Loucy (cell line): ENCODE results near the gene DYNLT3.

Experiments used
- H2AFZ ChIP-seq: fragments of 200-600 bp; sonication (generic); 2 replicates; pipeline ENCODE4 v1.6.0; 2016; ENCODE audit warnings: antibody characterized with exemption, mild to moderate bottlenecking, low read length, moderate library complexity
- H3F3A ChIP-seq: fragments of 200-600 bp; 2 replicates; pipeline ENCODE4 v1.6.0; 2016; ENCODE audit warnings: antibody characterized with exemption, low read depth, mild to moderate bottlenecking
- H3K27me3 ChIP-seq: fragments of 200-600 bp; sonication (generic); 2 replicates; pipeline ENCODE4 v1.6.1; 2014; ENCODE audit warnings: low read length, mild to moderate bottlenecking; ENCODE audit not compliant: insufficient read depth, poor library complexity, severe bottlenecking
- H3K36me3 ChIP-seq: fragments of 200-600 bp; sonication (generic); 2 replicates; pipeline ENCODE4 v1.6.1; 2016; ENCODE audit warnings: low read length; ENCODE audit not compliant: insufficient read depth
- H3K4me1 ChIP-seq: fragments of 200-600 bp; sonication (generic); 2 replicates; pipeline ENCODE4 v1.5.1; 2014; ENCODE audit warnings: low read length, mild to moderate bottlenecking; ENCODE audit not compliant: insufficient read depth, poor library complexity, severe bottlenecking
- H3K4me2 ChIP-seq: fragments of 200-600 bp; sonication (generic); 2 replicates; pipeline ENCODE4 v1.6.0; 2014; ENCODE audit warnings: antibody characterized with exemption, low read length, low read depth, mild to moderate bottlenecking; ENCODE audit not compliant: poor library complexity, severe bottlenecking
- H3K4me3 ChIP-seq: fragments of 200-600 bp; sonication (generic); 2 replicates; pipeline ENCODE4 v1.5.1; 2014; ENCODE audit warnings: low read length, mild to moderate bottlenecking, mixed read lengths; ENCODE audit not compliant: poor library complexity, severe bottlenecking
- H3K79me2 ChIP-seq: fragments of 200-600 bp; sonication (generic); 2 replicates; pipeline ENCODE4 v1.6.1; 2014; ENCODE audit warnings: low read length; ENCODE audit not compliant: insufficient read depth
- H3K9ac ChIP-seq: fragments of 200-600 bp; sonication (generic); 2 replicates; pipeline ENCODE4 v1.6.0; 2014; ENCODE audit warnings: mild to moderate bottlenecking, low read depth, low read length, moderate library complexity; ENCODE audit not compliant: poor library complexity, severe bottlenecking
- H3K9me2 ChIP-seq: fragments of 200-600 bp; sonication (generic); replicated peaks from 2 replicates; pipeline ENCODE4 v1.6.1; 2016; ENCODE audit warnings: low read depth, low read length, mixed read lengths
- H3K9me3 ChIP-seq: fragments of 200-600 bp; sonication (generic); 2 replicates; pipeline ENCODE4 v1.6.1; 2014; ENCODE audit warnings: mild to moderate bottlenecking, antibody characterized with exemption, low read length, low read depth; ENCODE audit not compliant: insufficient read depth
- H4K20me1 ChIP-seq: fragments of 200-600 bp; sonication (generic); 2 replicates; pipeline ENCODE4 v1.6.0; 2014; ENCODE audit warnings: antibody characterized with exemption, low read length, mild to moderate bottlenecking; ENCODE audit not compliant: insufficient read depth, poor library complexity, severe bottlenecking
- CTCF ChIP-seq: fragments of 200-600 bp; sonication (generic); conservative IDR thresholded peaks from 2 replicates; pipeline ENCODE4 v1.5.1; 2014; ENCODE audit warnings: mild to moderate bottlenecking, antibody characterized with exemption, low read length
- EZH2phosphoT487 ChIP-seq: fragments of 200-600 bp; IDR thresholded peaks from 2 replicates; pipeline ENCODE4 v1.6.1; 2018; ENCODE audit warnings: antibody characterized with exemption, mild to moderate bottlenecking, moderate library complexity, borderline replicate concordance

Gene DYNLT3

GRCh38 chrX:37854148-37854547 lies 6.8 kb upstream of the DYNLT3 start:
- no peaks in the 10 kb centered on the region for H3F3A ChIP-seq
- no peak overlapping the region for H3K4me2 ChIP-seq
- H3K27me3 ChIP-seq, result no peaks in the 10 kb centered on the region
- no peak overlapping the region for H3K4me3 ChIP-seq
- H3K9ac ChIP-seq, result no peak overlapping the region
- H3K4me1 ChIP-seq, result no peaks in the 10 kb centered on the region
- H3K9me2 ChIP-seq, result no peaks in the 10 kb centered on the region
- H4K20me1 ChIP-seq, result no peaks in the 10 kb centered on the region
- no peak overlapping the region for H2AFZ ChIP-seq
- no peaks in the 10 kb centered on the region for H3K9me3 ChIP-seq
- TF ChIP-seq CTCF (no peak), EZH2phosphoT487 (no peak)
- no peaks in the 10 kb centered on the region for H3K36me3 ChIP-seq
- H3K79me2 ChIP-seq, result no peaks in the 10 kb centered on the region

GRCh38 chrX:37847733-37848197 lies 394 bp upstream of the DYNLT3 start:
- peak overlapping the region; percentile 81 for H3K4me2 ChIP-seq
- H2AFZ ChIP-seq, result peak overlapping the region; percentile 95

GRCh38 chrX:37846558-37846933 lies 825 bp downstream of the DYNLT3 start:
- TF ChIP-seq EZH2phosphoT487 (no peak), CTCF (no peak)
- H3K4me3 ChIP-seq, result peak overlapping the region; percentile 85
- no peaks in the 10 kb centered on the region for H3F3A ChIP-seq
- peaks cover 7% of the 10 kb centered on the region for H3K4me1 ChIP-seq
- peak overlapping the region; percentile 81 for H3K4me2 ChIP-seq
- no peaks in the 10 kb centered on the region for H4K20me1 ChIP-seq
- no peaks in the 10 kb centered on the region for H3K79me2 ChIP-seq
- H3K36me3 ChIP-seq, result no peaks in the 10 kb centered on the region
- peak overlapping the region; percentile 72 for H3K9ac ChIP-seq
- peak overlapping the region; percentile 95 for H2AFZ ChIP-seq
- H3K9me2 ChIP-seq, result no peaks in the 10 kb centered on the region
- H3K27me3 ChIP-seq, result no peaks in the 10 kb centered on the region
- no peaks in the 10 kb centered on the region for H3K9me3 ChIP-seq

More at GRCh38 chrX:37847733-37848197, 394 bp upstream of the DYNLT3 start:
- Histone ChIP-seq H3K9ac (peak overlapping the region; percentile 72), H3K79me2 (no peaks in the 10 kb centered on the region), H3K4me1 (peaks cover 7% of the 10 kb centered on the region), H3K4me3 (peak overlapping the region; percentile 85), H3K9me2 (no peaks in the 10 kb centered on the region), H3K27me3 (no peaks in the 10 kb centered on the region), H3K36me3 (no peaks in the 10 kb centered on the region), H3K9me3 (no peaks in the 10 kb centered on the region), H3F3A (no peaks in the 10 kb centered on the region), H4K20me1 (no peaks in the 10 kb centered on the region)
- no peak for TF ChIP-seq EZH2phosphoT487
- TF ChIP-seq CTCF, result no peak
